GM12874 (cell line): ENCODE data around the gene C1orf198.

Experiments used
- TF ChIP-seq, protein P1 (sequence below): IDR thresholded peaks from 2 replicates; pipeline ENCODE4 v1.5.1; 2011; ENCODE audit warnings: low read depth, mild to moderate bottlenecking, control low read depth, low read length, moderate library complexity; ENCODE audit not compliant: insufficient read depth

Gene C1orf198

DNA sequence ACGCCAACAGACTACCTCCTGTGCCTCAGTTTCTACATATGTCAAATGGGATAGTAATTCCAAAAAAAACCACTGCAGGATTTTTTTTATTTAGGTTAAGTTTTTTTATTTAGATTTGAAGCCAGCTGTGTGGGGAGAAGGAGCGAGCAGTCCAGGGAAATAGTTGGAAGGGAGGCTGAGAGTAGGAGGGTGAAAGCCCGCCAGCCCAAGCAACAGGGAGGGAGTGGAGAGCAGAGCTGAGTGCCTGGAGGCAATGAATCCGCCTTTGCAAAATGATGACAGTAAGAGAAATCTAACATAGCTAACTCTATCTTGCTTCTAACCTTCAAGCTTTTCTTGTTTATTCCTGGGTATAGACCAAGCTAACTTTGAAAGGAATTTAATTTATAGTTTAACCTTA is 15.6 kb upstream of the C1orf198 start:
- TF ChIP-seq, protein P1, sequence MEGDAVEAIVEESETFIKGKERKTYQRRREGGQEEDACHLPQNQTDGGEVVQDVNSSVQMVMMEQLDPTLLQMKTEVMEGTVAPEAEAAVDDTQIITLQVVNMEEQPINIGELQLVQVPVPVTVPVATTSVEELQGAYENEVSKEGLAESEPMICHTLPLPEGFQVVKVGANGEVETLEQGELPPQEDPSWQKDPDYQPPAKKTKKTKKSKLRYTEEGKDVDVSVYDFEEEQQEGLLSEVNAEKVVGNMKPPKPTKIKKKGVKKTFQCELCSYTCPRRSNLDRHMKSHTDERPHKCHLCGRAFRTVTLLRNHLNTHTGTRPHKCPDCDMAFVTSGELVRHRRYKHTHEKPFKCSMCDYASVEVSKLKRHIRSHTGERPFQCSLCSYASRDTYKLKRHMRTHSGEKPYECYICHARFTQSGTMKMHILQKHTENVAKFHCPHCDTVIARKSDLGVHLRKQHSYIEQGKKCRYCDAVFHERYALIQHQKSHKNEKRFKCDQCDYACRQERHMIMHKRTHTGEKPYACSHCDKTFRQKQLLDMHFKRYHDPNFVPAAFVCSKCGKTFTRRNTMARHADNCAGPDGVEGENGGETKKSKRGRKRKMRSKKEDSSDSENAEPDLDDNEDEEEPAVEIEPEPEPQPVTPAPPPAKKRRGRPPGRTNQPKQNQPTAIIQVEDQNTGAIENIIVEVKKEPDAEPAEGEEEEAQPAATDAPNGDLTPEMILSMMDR: no peak

- TF ChIP-seq, protein P1: no peak
Measured at GRCh38 chr1:230879778-230880177, 11.5 kb upstream of the C1orf198 start.

GRCh38 chr1:230878591-230878990 is 10.3 kb upstream of the C1orf198 start:
- TF ChIP-seq, protein P1: no peak

GRCh38 chr1:230877924-230878590 is 9.7 kb upstream of the C1orf198 start:
- TF ChIP-seq, protein P1: no peak

GRCh38 chr1:230877146-230877923 is 9.0 kb upstream of the C1orf198 start:
- TF ChIP-seq, protein P1: no peak

GRCh38 chr1:230876660-230877059 is 8.3 kb upstream of the C1orf198 start:
- TF ChIP-seq, protein P1: no peak

- TF ChIP-seq, protein P1: no peak
Measured at GRCh38 chr1:230875370-230875769, 7.0 kb upstream of the C1orf198 start.
